HCT116 (cell line): ENCODE data around the gene DMPK. TPM values are rescaled to one million over a fixed set of nuclear protein-coding genes. Genes with fewer than 3 reads are reported as not detected.

ENCODE experiments used
- ATAC-seq: fragments of 200-7000 bp; cut with Tn5 transposase; 2 replicates; pipeline ENCODE4 v1.9.1; 2020; ENCODE audit warnings: mild to moderate bottlenecking, moderate library complexity
- BruUV-seq: library from RNA; stranded (reverse); fragments of 400-500 nt; replicated peaks from 2 replicates; lab custom pipeline; 2021; lab: Mats Ljungman, UMichigan
- CTCF ChIA-PET: fragments of 300-600 bp; sonication (Branson Sonifier 250); formaldehyde crosslinking; loops from one replicate; lab custom pipeline; 2021; ENCODE audit warnings: antibody characterized with exemption; lab: Charles Lee
- POLR2A ChIA-PET: fragments of 300-600, 350-600 bp; sonication (Branson Sonifier 250); formaldehyde crosslinking; loops from one replicate; lab custom pipeline; 2021; ENCODE audit warnings: antibody characterized with exemption; lab: Charles Lee
- RAD21 ChIA-PET, 2 experiments: fragments of 300-600 bp; sonication (Branson Sonifier 250); formaldehyde crosslinking; loops; one replicate each; lab custom pipeline; 2023; ENCODE audit warnings: low total read pairs in 2 of 2; ENCODE audit not compliant: uncharacterized antibody in 2 of 2, unreplicated experiment in 2 of 2, low non-redundant PET in 1 of 2; lab: Charles Lee
- DNase-seq: peaks from one replicate; pipeline ENCODE4 v3.0.0-alpha.2; 2010; ENCODE audit warnings: low read depth, low spot score
- H2AFZ ChIP-seq: fragments of 200-600 bp; shearing (Covaris generic), sonication (generic); 2 replicates; pipeline ENCODE4 v1.6.1; 2017; ENCODE audit warnings: low read depth, mixed run types, mixed read lengths, antibody characterized with exemption, low read length; ENCODE audit not compliant: poor library complexity, severe bottlenecking
- H3K27ac ChIP-seq: 2 replicates; pipeline ENCODE4 v1.5.1; 2012; ENCODE audit warnings: low read depth, low read length
- H3K27me3 ChIP-seq: fragments of 200-600 bp; sonication (generic); 2 replicates; pipeline ENCODE4 v1.6.1; 2016; ENCODE audit warnings: mixed run types, low read length, mixed read lengths; ENCODE audit not compliant: insufficient read depth
- H3K36me3 ChIP-seq, 2 experiments: fragments of 200-500 bp in 1 of 2; fragments of 200-600 bp in 1 of 2; sonication (Bioruptor generic) in 1 of 2; sonication (generic) in 1 of 2; 2 replicates each; pipeline versions ENCODE4 v1.5.1 to v1.6.1; 2014 to 2016; ENCODE audit warnings: low read length in 2 of 2, inconsistent platforms in 1 of 2, mixed read lengths in 1 of 2, mixed run types in 1 of 2; ENCODE audit not compliant: insufficient read depth in 2 of 2, control insufficient read depth in 1 of 2
- H3K4me1 ChIP-seq, 2 experiments: fragments of 200-600 bp in 1 of 2; sonication (generic) in 1 of 2; 2 replicates each; pipeline versions ENCODE4 v1.5.1 to v1.6.1; 2012 to 2017; ENCODE audit warnings: low read length in 2 of 2, inconsistent platforms in 1 of 2, mild to moderate bottlenecking in 1 of 2, mixed read lengths in 1 of 2, mixed run types in 1 of 2, moderate library complexity in 1 of 2; ENCODE audit not compliant: insufficient read depth in 2 of 2, control insufficient read depth in 1 of 2
- H3K4me2 ChIP-seq: fragments of 200-600 bp; sonication (generic); 2 replicates; pipeline ENCODE4 v1.6.1; 2017; ENCODE audit warnings: mixed run types, low read length, mixed read lengths
- H3K4me3 ChIP-seq, 2 experiments: fragments of 200-600 bp in 1 of 2; sonication (generic) in 1 of 2; replicated peaks in 1 of 2; 2 replicates each; pipeline ENCODE4 v1.5.1; 2011 to 2016; ENCODE audit warnings: low read length in 2 of 2, control low read depth in 1 of 2, low read depth in 1 of 2, mild to moderate bottlenecking in 1 of 2, mixed read lengths in 1 of 2, mixed run types in 1 of 2
- H3K79me2 ChIP-seq: fragments of 200-600 bp; sonication (generic); 2 replicates; pipeline ENCODE4 v1.6.1; 2017; ENCODE audit warnings: mild to moderate bottlenecking, mixed run types, low read length, moderate library complexity, mixed read lengths; ENCODE audit not compliant: insufficient read depth
- H3K9ac ChIP-seq: fragments of 200-600 bp; sonication (generic); 2 replicates; pipeline ENCODE4 v1.6.1; 2016; ENCODE audit warnings: low read length, mixed read lengths
- H3K9me2 ChIP-seq: fragments of 200-600 bp; sonication (generic), shearing (Covaris generic); 2 replicates; pipeline ENCODE4 v1.6.1; 2017; ENCODE audit warnings: mixed run types, mild to moderate bottlenecking, moderate library complexity; ENCODE audit not compliant: insufficient read depth
- H3K9me3 ChIP-seq, 2 experiments: fragments of 200-500 bp in 1 of 2; fragments of 200-600 bp in 1 of 2; sonication (Bioruptor generic) in 1 of 2; sonication (generic) in 1 of 2; 2 replicates each; pipeline ENCODE4 v1.6.1; 2014 to 2017; ENCODE audit warnings: low read length in 2 of 2, mixed read lengths in 2 of 2, inconsistent platforms in 1 of 2, low read depth in 1 of 2, mild to moderate bottlenecking in 1 of 2, mixed run types in 1 of 2, moderate library complexity in 1 of 2; ENCODE audit not compliant: control insufficient read depth in 1 of 2, insufficient read depth in 1 of 2
- H4K20me1 ChIP-seq: fragments of 200-600 bp; sonication (generic), shearing (Covaris generic); 2 replicates; pipeline ENCODE4 v1.6.1; 2017; ENCODE audit warnings: mixed run types, mild to moderate bottlenecking, moderate library complexity; ENCODE audit not compliant: insufficient read depth
- ATF3 ChIP-seq: IDR thresholded peaks from 2 replicates; pipeline ENCODE4 v1.6.1; 2012
- CEBPB ChIP-seq: IDR thresholded peaks from 2 replicates; pipeline ENCODE4 v1.6.1; 2012; ENCODE audit warnings: low read depth
- CTCF ChIP-seq, 3 experiments: fragments of 200-600 bp in 1 of 3; sonication (generic) in 1 of 3; IDR thresholded peaks in 2 of 3; conservative IDR thresholded peaks in 1 of 3; 2 replicates each; pipeline ENCODE4 v1.5.1; 2012 to 2017; ENCODE audit warnings: low read depth in 2 of 3, low read length in 2 of 3, antibody characterized with exemption in 1 of 3, borderline replicate concordance in 1 of 3, control low read depth in 1 of 3, mild to moderate bottlenecking in 1 of 3, mixed read lengths in 1 of 3, mixed run types in 1 of 3, moderate library complexity in 1 of 3; ENCODE audit not compliant: insufficient read depth in 1 of 3
- EGR1 ChIP-seq: IDR thresholded peaks from 2 replicates; pipeline ENCODE4 v1.6.1; 2012; ENCODE audit warnings: low read depth
- ELF1 ChIP-seq: IDR thresholded peaks from 2 replicates; pipeline ENCODE4 v1.6.1; 2012; ENCODE audit warnings: low read depth, borderline replicate concordance
- EZH2 ChIP-seq: fragments of 200-600 bp; sonication (generic); IDR thresholded peaks from 2 replicates; pipeline ENCODE4 v1.6.1; 2017; ENCODE audit warnings: antibody characterized with exemption, mixed run types
- EZH2phosphoT487 ChIP-seq: fragments of 200-600 bp; IDR thresholded peaks from 2 replicates; pipeline ENCODE4 v1.6.1; 2018; ENCODE audit warnings: antibody characterized with exemption, borderline replicate concordance
- FOSL1 ChIP-seq: IDR thresholded peaks from 2 replicates; pipeline ENCODE4 v1.6.1; 2012; ENCODE audit warnings: low read depth
- JUND ChIP-seq: IDR thresholded peaks from 2 replicates; pipeline ENCODE4 v1.6.1; 2012
- MAX ChIP-seq: IDR thresholded peaks from 2 replicates; pipeline ENCODE4 v1.6.1; 2012
- POLR2A ChIP-seq: IDR thresholded peaks from 2 replicates; pipeline ENCODE4 v1.7.0; 2011; ENCODE audit warnings: borderline replicate concordance; ENCODE audit not compliant: insufficient read depth, insufficient read length; ENCODE audit errors: extremely low read depth
- POLR2AphosphoS5 ChIP-seq: IDR thresholded peaks from 2 replicates; pipeline ENCODE4 v1.6.1; 2011; ENCODE audit warnings: mild to moderate bottlenecking, low read depth, low read length, moderate library complexity
- RAD21 ChIP-seq: IDR thresholded peaks from 2 replicates; pipeline ENCODE4 v1.6.1; 2012; ENCODE audit warnings: low read depth, mild to moderate bottlenecking
- REST ChIP-seq: IDR thresholded peaks from 2 replicates; pipeline ENCODE4 v1.6.1; 2012; ENCODE audit warnings: low read depth
- SP1 ChIP-seq: IDR thresholded peaks from 2 replicates; pipeline ENCODE4 v1.6.1; 2012; ENCODE audit warnings: low read depth
- ZBTB33 ChIP-seq: IDR thresholded peaks from 2 replicates; pipeline ENCODE4 v1.6.1; 2011; ENCODE audit warnings: mild to moderate bottlenecking, low read length, moderate library complexity; ENCODE audit not compliant: insufficient replicate concordance; ENCODE audit errors: extremely low read depth
- intact Hi-C: fragments of 100-400 bp; cut with micrococcal nuclease; formaldehyde crosslinking; loops from 2 replicates; pipeline ENCODE4 v1.10.0; 2022
- total RNA-seq: library from RNA; stranded (reverse); gene quantifications from one replicate; pipeline ENCODE4 v1.2.1, GENCODE V29; 2021; ENCODE audit not compliant: unreplicated experiment

The DMPK gene
- total RNA-seq, 1 experiment from 2014 or later = 52.5 TPM

- TF ChIP-seq CTCF (IDR thresholded peaks at IDR 0.05 in 2 of 3, conservative IDR thresholded peaks at IDR 0.05 in 1 of 3; ENCODE audit: borderline replicate concordance in 1 of 3, insufficient read depth in 1 of 3, low read depth in 2 of 3, low read length in 2 of 3) (no peak), EGR1 (peak; percentile 88), EZH2phosphoT487 (no peak), SP1 (no peak), RAD21 (no peak), MAX (peak; percentile 76), FOSL1 (no peak), JUND (no peak), EZH2 (no peak), ELF1 (no peak), POLR2A (no peak)
Measured at GRCh38 chr19:45767410-45767880, 14.8 kb downstream of the DMPK start (continued).

- TSS peak; percentile 35 for BruUV-seq
- CTCF ChIA-PET = interaction anchor here (1.0 kb wide), 1 partner anchor 75 kb away, joined by 3 read pairs; the partner anchor contains the start of genes QPCTL and SNRPD2
- RAD21 ChIA-PET = interaction anchor here in 1 of 2 experiments (0.5 kb wide), 1 partner anchor 14 kb away, joined by 3 read pairs; no protein-coding TSS in a partner anchor
- TF ChIP-seq CEBPB (no peak), EZH2 (no peak), ATF3 (no peak), REST (no peak), ZBTB33 (no peak), POLR2AphosphoS5 (no peak), JUND (no peak), EGR1 (no peak), POLR2A (no peak), SP1 (no peak)
Measured at GRCh38 chr19:45766869-45767346, 15.4 kb downstream of the DMPK start.

More at GRCh38 chr19:45766869-45767346, 15.4 kb downstream of the DMPK start:
- no peak for DNase-seq
- H4K20me1 ChIP-seq = no peaks in the 10 kb centered on the region
- POLR2A ChIA-PET = no interaction called here
- H3K79me2 ChIP-seq = no peaks in the 10 kb centered on the region
- ATAC-seq = no peak
- H3K4me3 ChIP-seq = peak overlapping the region; percentile 80 to 84
- H3K27ac ChIP-seq = peak overlapping the region; percentile 98
- no peak overlapping the region for H2AFZ ChIP-seq
- H3K9me3 ChIP-seq = no peaks in the 10 kb centered on the region
- H3K9me2 ChIP-seq = no peaks in the 10 kb centered on the region
- peak overlapping the region; percentile 92 for H3K4me2 ChIP-seq
- intact Hi-C loops = no loop called here
- H3K4me1 ChIP-seq = peaks cover 14 to 48% of the 10 kb centered on the region in 2 experiments
- H3K9ac ChIP-seq = peak overlapping the region; percentile 84
- H3K36me3 ChIP-seq = no peaks in the 10 kb centered on the region
- no peaks in the 10 kb centered on the region for H3K27me3 ChIP-seq
